Measurements from ENCODE around the gene ATRAID.
A peak's percentile ranks its signal among the peaks of the same experiment; 100 is the strongest.

The ATRAID gene

DNA sequence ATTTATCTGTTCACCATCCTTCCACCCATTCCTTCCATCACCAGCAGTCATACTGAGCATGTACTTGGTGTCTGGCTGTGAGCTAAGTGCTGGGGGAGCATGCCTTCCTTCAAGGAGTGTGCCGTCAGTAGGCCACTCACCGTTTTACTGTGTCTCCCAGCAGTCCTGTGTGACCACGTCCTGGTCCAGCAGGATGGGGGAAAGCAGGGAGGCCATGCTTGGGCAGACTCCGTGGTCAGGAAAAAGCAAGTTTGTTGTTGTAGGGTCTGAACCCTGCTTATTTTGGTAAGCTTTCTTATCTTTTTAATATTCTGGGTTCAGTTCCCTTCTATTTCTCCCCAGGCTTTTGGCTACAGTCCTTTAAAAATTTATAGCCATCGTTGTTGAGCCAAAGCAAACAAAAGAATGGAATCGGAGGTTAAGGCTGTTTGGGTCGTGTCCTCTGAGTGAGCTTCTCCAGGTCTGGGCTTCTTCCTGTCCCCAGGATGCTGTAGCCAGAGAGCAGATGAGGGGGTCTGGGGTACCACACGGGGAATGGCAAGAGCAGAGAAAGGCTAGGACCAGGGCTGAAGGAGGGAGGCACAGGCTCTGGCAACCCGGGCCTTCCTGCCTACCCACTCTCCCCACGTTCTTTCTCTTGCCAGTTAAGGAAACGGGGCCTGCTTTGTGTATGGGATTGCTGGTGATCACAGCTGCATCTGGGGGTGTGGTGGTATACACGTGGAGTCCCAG, 37.5 kb downstream of the ATRAID start:
- peaks cover 0 to 7% (median 1%) of the 10 kb centered on the region in 4 experiments for H3K4me1 ChIP-seq (ENCODE audit: control extremely low read depth in 1 of 4, control insufficient read depth in 4 of 4, insufficient read depth in 4 of 4, low read length in 3 of 4)
- no peak for DNase-seq
- ChIA-PET POLR2A (no interaction called here), CTCF (interaction anchor here (0.9 to 7.0 kb wide), 16 partner anchors 9 to 75 kb away, joined by 3 to 90 read pairs (median 4); partner anchors contain the start of gene TRIM54)
- H3K4me3 ChIP-seq (ENCODE audit: control insufficient read depth in 1 of 7, extremely low read depth in 1 of 7, insufficient read depth in 4 of 7, low read depth in 2 of 7, low read length in 6 of 7) = no peak overlapping the region
- 81% methylated on average over 8 of the region's 12 CpGs for WGBS (ENCODE audit: insufficient coverage)
- H3K27me3 ChIP-seq (replicated peaks in 2 of 5; ENCODE audit: control insufficient read depth in 4 of 5, insufficient read depth in 5 of 5, low read length in 4 of 5) = peaks cover 0 to under 1% (median 0%) of the 10 kb centered on the region in 5 experiments
- H3K9me3 ChIP-seq (ENCODE audit: control extremely low read depth in 1 of 5, control insufficient read depth in 4 of 5, insufficient read depth in 2 of 5, low read depth in 1 of 5, low read length in 4 of 5) = no peaks in the 10 kb centered on the region
- peaks cover 0 to 7% (median 3%) of the 10 kb centered on the region in 4 experiments for H3K36me3 ChIP-seq (ENCODE audit: control insufficient read depth in 4 of 4, insufficient read depth in 4 of 4, low read length in 3 of 4)
- no peak overlapping the region for H3K27ac ChIP-seq (ENCODE audit: insufficient read depth in 1 of 2, low read depth in 1 of 2, low read length in 2 of 2, poor library complexity in 1 of 2, severe bottlenecking in 2 of 2)

DNA sequence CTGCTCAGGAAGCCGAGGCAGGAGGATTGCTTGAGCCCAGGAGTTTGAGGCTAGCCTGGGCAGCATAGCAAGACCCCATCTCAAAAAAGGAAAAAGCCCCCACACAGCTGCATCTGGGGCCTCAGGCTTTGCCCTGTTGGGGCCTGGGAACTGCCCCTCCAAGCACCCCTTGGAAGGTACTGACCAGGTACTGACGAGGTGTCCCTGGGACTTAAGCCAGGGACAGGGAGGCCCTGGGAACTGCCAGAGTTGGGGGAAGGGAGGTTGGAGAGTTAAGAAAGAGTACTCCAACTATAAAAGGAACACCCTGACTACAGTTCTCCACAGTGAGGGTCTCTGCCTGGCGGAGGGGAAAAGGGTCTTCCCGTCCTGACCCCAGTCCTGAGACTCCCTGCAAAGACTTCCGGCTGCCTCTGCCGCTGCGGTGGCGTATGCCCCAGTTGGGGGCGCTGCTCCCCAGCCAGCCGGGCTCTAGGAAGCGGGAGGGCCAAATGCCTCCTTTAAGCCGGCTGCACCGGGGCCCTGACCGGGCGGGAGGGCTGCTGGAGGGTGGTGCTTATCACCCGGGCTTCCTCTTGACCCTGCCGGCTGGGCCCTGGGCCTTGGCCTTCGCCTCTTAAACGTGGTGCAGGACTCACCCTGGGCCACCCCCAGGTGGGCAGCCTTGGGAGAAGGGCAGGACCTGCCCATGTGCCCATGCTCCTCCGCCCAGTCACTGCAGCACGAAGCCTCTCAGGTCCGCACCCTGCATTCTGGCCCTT, 38.2 kb downstream of the ATRAID start:
- H3K27me3 ChIP-seq (replicated peaks in 2 of 5; ENCODE audit: control insufficient read depth in 4 of 5, insufficient read depth in 5 of 5, low read length in 4 of 5) = peaks cover 0 to 8% (median 0%) of the 10 kb centered on the region in 5 experiments
- peaks cover 0 to 7% (median 1%) of the 10 kb centered on the region in 4 experiments for H3K4me1 ChIP-seq (ENCODE audit: control extremely low read depth in 1 of 4, control insufficient read depth in 4 of 4, insufficient read depth in 4 of 4, low read length in 3 of 4)
- DNase-seq = peak; percentile 54 to 74 (median 70)
- H3K27ac ChIP-seq (ENCODE audit: insufficient read depth in 1 of 2, low read depth in 1 of 2, low read length in 2 of 2, poor library complexity in 1 of 2, severe bottlenecking in 2 of 2) = no peak overlapping the region
- ChIA-PET CTCF (interaction anchor here (0.9 to 7.0 kb wide), 16 partner anchors 9 to 72 kb away, joined by 3 to 90 read pairs (median 4); partner anchors contain the start of genes SLC30A3 and TRIM54), POLR2A (no interaction called here)
- H3K4me3 ChIP-seq (ENCODE audit: control insufficient read depth in 1 of 7, extremely low read depth in 1 of 7, insufficient read depth in 4 of 7, low read depth in 2 of 7, low read length in 6 of 7) = peak overlapping the region in 3 of 7 experiments; percentile 11 to 22 (median 13)
- 20% methylated on average over 20 of the region's 22 CpGs for WGBS (ENCODE audit: insufficient coverage)
- H3K9me3 ChIP-seq (ENCODE audit: control extremely low read depth in 1 of 5, control insufficient read depth in 4 of 5, insufficient read depth in 2 of 5, low read depth in 1 of 5, low read length in 4 of 5) = no peaks in the 10 kb centered on the region
- H3K36me3 ChIP-seq (ENCODE audit: control insufficient read depth in 4 of 4, insufficient read depth in 4 of 4, low read length in 3 of 4) = peaks cover 0 to 2% (median 0%) of the 10 kb centered on the region in 4 experiments

DNA sequence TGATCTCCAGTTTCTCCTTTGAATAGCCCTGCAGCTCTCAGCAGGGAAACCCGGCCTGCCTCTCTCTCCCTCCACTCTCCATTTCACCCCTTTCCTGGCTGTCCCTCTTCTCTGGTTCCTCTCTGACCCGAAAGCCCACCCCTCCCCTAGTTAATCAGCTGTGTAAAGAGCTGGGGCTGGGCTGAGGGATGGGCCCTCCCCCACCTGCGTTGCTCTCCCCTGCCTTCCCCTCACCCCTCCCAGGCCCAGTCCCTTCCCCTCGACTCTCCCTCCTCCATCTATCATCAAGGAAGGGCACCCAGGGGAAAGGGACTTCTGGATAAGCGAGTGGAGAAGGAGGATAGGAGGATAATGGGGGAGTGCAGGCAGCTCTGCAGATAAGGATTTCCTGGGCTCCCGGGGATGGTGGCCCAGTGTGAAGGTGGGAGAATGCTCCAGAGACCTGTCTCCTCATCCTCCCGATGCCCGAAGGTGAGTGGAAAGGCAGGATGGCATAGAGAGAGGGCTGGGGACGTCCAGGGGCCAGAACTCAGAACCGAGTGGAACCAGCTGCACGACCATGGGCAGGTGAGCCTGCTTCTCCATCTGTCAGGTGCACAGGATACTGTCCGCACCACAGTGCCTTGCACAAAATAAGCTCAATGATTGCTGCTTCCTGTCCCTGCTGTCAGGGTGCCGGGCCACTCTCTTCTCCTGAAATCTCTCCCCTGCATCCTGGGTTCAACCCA, 39.0 kb downstream of the ATRAID start:
- POLR2A ChIA-PET = no interaction called here
- DNase-seq = no peak
- peak overlapping the region in 1 of 7 experiments; percentile 11 for H3K4me3 ChIP-seq (ENCODE audit: control insufficient read depth in 1 of 7, extremely low read depth in 1 of 7, insufficient read depth in 4 of 7, low read depth in 2 of 7, low read length in 6 of 7)
- peaks cover 0 to 7% (median 1%) of the 10 kb centered on the region in 4 experiments for H3K4me1 ChIP-seq (ENCODE audit: control extremely low read depth in 1 of 4, control insufficient read depth in 4 of 4, insufficient read depth in 4 of 4, low read length in 3 of 4)
- H3K36me3 ChIP-seq (ENCODE audit: control insufficient read depth in 4 of 4, insufficient read depth in 4 of 4, low read length in 3 of 4) = no peaks in the 10 kb centered on the region
- H3K27ac ChIP-seq (ENCODE audit: insufficient read depth in 1 of 2, low read depth in 1 of 2, low read length in 2 of 2, poor library complexity in 1 of 2, severe bottlenecking in 2 of 2) = no peak overlapping the region
- 85% methylated on average over 10 of the region's 13 CpGs for WGBS (ENCODE audit: insufficient coverage)
- peaks cover 0 to 14% (median 0%) of the 10 kb centered on the region in 5 experiments for H3K27me3 ChIP-seq (replicated peaks in 2 of 5; ENCODE audit: control insufficient read depth in 4 of 5, insufficient read depth in 5 of 5, low read length in 4 of 5)
- CTCF ChIA-PET = interaction anchor here (0.9 to 7.0 kb wide), 10 partner anchors 12 to 53 kb away, joined by 3 to 90 read pairs (median 3); partner anchors contain the start of genes DNAJC5G, SLC30A3 and TRIM54
- H3K9me3 ChIP-seq (ENCODE audit: control extremely low read depth in 1 of 5, control insufficient read depth in 4 of 5, insufficient read depth in 2 of 5, low read depth in 1 of 5, low read length in 4 of 5) = no peaks in the 10 kb centered on the region

DNA sequence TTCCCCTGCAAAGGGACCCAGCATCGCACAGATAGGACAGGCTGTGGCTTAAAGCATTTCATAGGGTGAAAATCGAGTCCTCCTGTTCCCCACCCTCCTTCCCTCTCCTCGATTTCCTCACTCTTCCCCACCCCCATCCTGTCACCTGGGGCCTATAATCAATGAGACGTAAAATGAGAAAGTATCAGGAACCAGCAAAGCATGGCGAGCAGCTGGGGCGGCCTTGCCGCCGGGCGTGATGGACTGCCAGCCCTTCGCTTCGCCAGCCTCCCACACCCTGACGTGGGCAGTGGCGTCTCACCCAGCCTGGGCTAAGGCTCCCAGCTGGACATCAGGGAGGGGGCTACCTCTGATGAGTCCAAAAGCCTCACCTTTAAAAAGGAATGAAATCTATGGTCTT, 39.9 kb downstream of the ATRAID start:
- WGBS (ENCODE audit: insufficient coverage) = 94% methylated on average over 10 of the region's 13 CpGs
- Histone ChIP-seq H3K4me1 (ENCODE audit: control extremely low read depth in 1 of 4, control insufficient read depth in 4 of 4, insufficient read depth in 4 of 4, low read length in 3 of 4) (peaks cover 0 to 7% (median 1%) of the 10 kb centered on the region in 4 experiments), H3K9me3 (ENCODE audit: control extremely low read depth in 1 of 5, control insufficient read depth in 4 of 5, insufficient read depth in 2 of 5, low read depth in 1 of 5, low read length in 4 of 5) (no peaks in the 10 kb centered on the region), H3K4me3 (ENCODE audit: control insufficient read depth in 1 of 7, extremely low read depth in 1 of 7, insufficient read depth in 4 of 7, low read depth in 2 of 7, low read length in 6 of 7) (no peak overlapping the region), H3K27me3 (replicated peaks in 2 of 5; ENCODE audit: control insufficient read depth in 4 of 5, insufficient read depth in 5 of 5, low read length in 4 of 5) (peaks cover 0 to 21% (median 6%) of the 10 kb centered on the region in 5 experiments), H3K27ac (ENCODE audit: insufficient read depth in 1 of 2, low read depth in 1 of 2, low read length in 2 of 2, poor library complexity in 1 of 2, severe bottlenecking in 2 of 2) (no peak overlapping the region), H3K36me3 (ENCODE audit: control insufficient read depth in 4 of 4, insufficient read depth in 4 of 4, low read length in 3 of 4) (no peaks in the 10 kb centered on the region)
- ChIA-PET CTCF (interaction anchor here (0.9 to 7.0 kb wide), 6 partner anchors 20 to 52 kb away, joined by 3 to 90 read pairs (median 4); partner anchors contain the start of genes DNAJC5G and TRIM54), POLR2A (no interaction called here)
- no peak for DNase-seq

DNA sequence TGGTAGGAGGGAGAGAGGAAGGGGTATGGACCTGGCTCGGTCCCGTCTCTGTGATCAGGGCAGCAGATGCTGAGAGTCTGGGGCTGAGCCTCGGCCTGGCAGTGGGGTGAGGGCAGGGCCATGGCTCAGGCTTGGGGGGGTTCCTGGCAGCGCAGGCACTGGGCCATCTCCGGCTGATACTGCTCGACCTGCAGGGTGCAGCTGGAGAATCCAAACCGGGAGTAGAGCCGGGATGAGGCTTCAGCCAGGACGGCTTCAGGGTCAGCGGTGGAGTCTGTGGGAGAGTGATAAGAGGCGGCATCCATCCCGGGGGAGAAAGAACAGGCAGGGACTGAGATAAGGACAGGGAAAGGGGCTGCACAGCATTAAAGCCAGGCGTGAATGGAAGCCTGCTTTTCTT, 43.3 kb downstream of the ATRAID start:
- CTCF ChIA-PET = interaction anchor here (0.7 to 3.1 kb wide), 8 partner anchors 10 to 124 kb away, joined by 3 to 22 read pairs (median 4); partner anchors contain the start of gene TRIM54
- H3K4me1 ChIP-seq (ENCODE audit: control extremely low read depth in 1 of 4, control insufficient read depth in 4 of 4, insufficient read depth in 4 of 4, low read length in 3 of 4) = peaks cover 0 to 3% (median 1%) of the 10 kb centered on the region in 4 experiments
- H3K9me3 ChIP-seq (ENCODE audit: control extremely low read depth in 1 of 5, control insufficient read depth in 4 of 5, insufficient read depth in 2 of 5, low read depth in 1 of 5, low read length in 4 of 5) = no peaks in the 10 kb centered on the region
- peaks cover under 1 to 46% (median 13%) of the 10 kb centered on the region in 5 experiments for H3K27me3 ChIP-seq (replicated peaks in 2 of 5; ENCODE audit: control insufficient read depth in 4 of 5, insufficient read depth in 5 of 5, low read length in 4 of 5)
- POLR2A ChIA-PET = no interaction called here
- H3K36me3 ChIP-seq (ENCODE audit: control insufficient read depth in 4 of 4, insufficient read depth in 4 of 4, low read length in 3 of 4) = no peaks in the 10 kb centered on the region
- no peak for DNase-seq
- no peak overlapping the region for H3K4me3 ChIP-seq (ENCODE audit: control insufficient read depth in 1 of 7, extremely low read depth in 1 of 7, insufficient read depth in 4 of 7, low read depth in 2 of 7, low read length in 6 of 7)
- H3K27ac ChIP-seq (ENCODE audit: insufficient read depth in 1 of 2, low read depth in 1 of 2, low read length in 2 of 2, poor library complexity in 1 of 2, severe bottlenecking in 2 of 2) = no peak overlapping the region
- 84% methylated on average over 10 of the region's 13 CpGs for WGBS (ENCODE audit: insufficient coverage)

DNA sequence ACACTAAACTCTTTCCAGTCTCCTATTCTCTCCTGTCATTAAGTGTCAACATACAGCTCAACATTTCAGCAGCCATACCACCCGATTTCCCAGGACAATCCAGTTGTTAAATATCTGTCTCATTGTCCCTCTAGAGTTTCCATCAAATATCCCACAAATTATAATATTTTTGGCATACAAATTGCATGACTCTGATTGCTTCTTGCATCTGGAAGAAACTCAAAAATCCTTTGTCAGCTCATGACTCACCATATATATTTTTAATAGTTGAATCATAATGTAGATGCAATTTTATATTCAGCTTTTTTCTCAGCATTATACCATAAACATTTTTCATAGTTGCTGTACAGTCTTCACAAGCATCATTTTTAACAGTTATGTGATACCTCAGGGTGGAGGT, 43.8 kb downstream of the ATRAID start:
- no peak overlapping the region for H3K27ac ChIP-seq (ENCODE audit: insufficient read depth in 1 of 2, low read depth in 1 of 2, low read length in 2 of 2, poor library complexity in 1 of 2, severe bottlenecking in 2 of 2)
- POLR2A ChIA-PET = no interaction called here
- no peaks in the 10 kb centered on the region for H3K9me3 ChIP-seq (ENCODE audit: control extremely low read depth in 1 of 5, control insufficient read depth in 4 of 5, insufficient read depth in 2 of 5, low read depth in 1 of 5, low read length in 4 of 5)
- no peak overlapping the region for H3K4me3 ChIP-seq (ENCODE audit: control insufficient read depth in 1 of 7, extremely low read depth in 1 of 7, insufficient read depth in 4 of 7, low read depth in 2 of 7, low read length in 6 of 7)
- H3K27me3 ChIP-seq (replicated peaks in 2 of 5; ENCODE audit: control insufficient read depth in 4 of 5, insufficient read depth in 5 of 5, low read length in 4 of 5) = peaks cover 3 to 51% (median 13%) of the 10 kb centered on the region in 5 experiments
- WGBS (ENCODE audit: insufficient coverage) = 91% methylated on average over 1 of the region's 1 CpG
- CTCF ChIA-PET = interaction anchor here (0.7 to 3.1 kb wide), 8 partner anchors 9 to 124 kb away, joined by 3 to 22 read pairs (median 4); partner anchors contain the start of gene TRIM54
- H3K4me1 ChIP-seq (ENCODE audit: control extremely low read depth in 1 of 4, control insufficient read depth in 4 of 4, insufficient read depth in 4 of 4, low read length in 3 of 4) = no peaks in the 10 kb centered on the region
- H3K36me3 ChIP-seq (ENCODE audit: control insufficient read depth in 4 of 4, insufficient read depth in 4 of 4, low read length in 3 of 4) = no peaks in the 10 kb centered on the region
- no peak for DNase-seq

All from common myeloid progenitor, CD34-positive (primary cell).